RWPE2 (cell line): ENCODE results near the gene RASAL1.

Source experiments
- ATAC-seq: fragments of 200-7000 bp; cut with Tn5 transposase; 3 replicates; pipeline ENCODE4 v1.9.1; 2021; ENCODE audit warnings: low read depth
- DNase-seq: peaks from one replicate; pipeline ENCODE4 v3.0.0-alpha.2; 2020; ENCODE audit warnings: low spot score
- H3K27ac ChIP-seq: fragments of 450-650 bp; 2 replicates; pipeline ENCODE4 v1.5.1; 2017; ENCODE audit warnings: mild to moderate bottlenecking; ENCODE audit not compliant: poor library complexity, severe bottlenecking
- H3K27me3 ChIP-seq: fragments of 250-450 bp; sonication (Bioruptor Pico); 2 replicates; pipeline ENCODE4 v1.5.1; 2021; ENCODE audit warnings: mild to moderate bottlenecking, moderate library complexity; ENCODE audit not compliant: insufficient read depth, poor library complexity, severe bottlenecking
- H3K36me3 ChIP-seq: fragments of 250-450 bp; sonication (Bioruptor Pico); 2 replicates; pipeline ENCODE4 v1.5.1; 2020; ENCODE audit warnings: low read depth, mild to moderate bottlenecking, moderate library complexity
- H3K4me1 ChIP-seq: fragments of 250-450 bp; sonication (Bioruptor Pico); 2 replicates; pipeline ENCODE4 v1.5.1; 2021; ENCODE audit warnings: mild to moderate bottlenecking, moderate library complexity; ENCODE audit not compliant: insufficient read depth, poor library complexity, severe bottlenecking
- H3K4me3 ChIP-seq: fragments of 250-450 bp; sonication (Bioruptor Pico); 2 replicates; pipeline ENCODE4 v1.5.1; 2021; ENCODE audit warnings: mild to moderate bottlenecking, moderate library complexity; ENCODE audit not compliant: severe bottlenecking
- H3K9me3 ChIP-seq: fragments of 250-450 bp; sonication (Bioruptor Pico); 2 replicates; pipeline ENCODE4 v1.5.1; 2021; ENCODE audit warnings: mild to moderate bottlenecking, moderate library complexity; ENCODE audit not compliant: severe bottlenecking
- CTCF ChIP-seq: fragments of 450-650 bp; IDR thresholded peaks from one replicate; pipeline ENCODE4 v1.5.1; 2017; ENCODE audit warnings: mild to moderate bottlenecking, moderate library complexity; ENCODE audit not compliant: poor library complexity, severe bottlenecking

The RASAL1 gene

GRCh38 chr12:113152835-113153814 is 17.6 kb upstream of the RASAL1 start:
- H3K27me3 ChIP-seq, result peaks cover 10% of the 10 kb centered on the region
- peak; percentile 72 for TF ChIP-seq CTCF
- DNase-seq (no peak), ATAC-seq (peak; percentile 86)
- H3K9me3 ChIP-seq, result no peaks in the 10 kb centered on the region
- H3K36me3 ChIP-seq, result peaks cover 1% of the 10 kb centered on the region; the same call in 1 of the 2 replicates
- H3K4me1 ChIP-seq, result no peaks in the 10 kb centered on the region
- H3K27ac ChIP-seq, result no peak overlapping the region
- peak overlapping the region; percentile 30 for H3K4me3 ChIP-seq

GRCh38 chr12:113152196-113152834 is 16.8 kb upstream of the RASAL1 start:
- no peak for TF ChIP-seq CTCF
- Histone ChIP-seq H3K27ac (no peak overlapping the region), H3K9me3 (no peaks in the 10 kb centered on the region), H3K27me3 (peaks cover 10% of the 10 kb centered on the region), H3K4me1 (no peaks in the 10 kb centered on the region), H3K4me3 (peak overlapping the region; percentile 30), H3K36me3 (no peaks in the 10 kb centered on the region)
- DNase-seq (no peak), ATAC-seq (no peak)

- TF ChIP-seq CTCF, result no peak
- no peak for ATAC-seq
- no peaks in the 10 kb centered on the region for H3K9me3 ChIP-seq
- peaks cover 10% of the 10 kb centered on the region for H3K27me3 ChIP-seq
- H3K4me3 ChIP-seq, result no peak overlapping the region
- H3K27ac ChIP-seq, result no peak overlapping the region
- DNase-seq, result no peak
- H3K36me3 ChIP-seq, result no peaks in the 10 kb centered on the region
- no peaks in the 10 kb centered on the region for H3K4me1 ChIP-seq
Measured at GRCh38 chr12:113151655-113152054, 16.1 kb upstream of the RASAL1 start.

GRCh38 chr12:113149361-113150150 is 14.0 kb upstream of the RASAL1 start, which contains the start of gene CFAP73:
Gene CFAP73 (plus strand): TSS chr12:113149724. CDS start chr12:113149858, 134 bp downstream.
- DNase-seq (no peak), ATAC-seq (peak; percentile 66)
- peaks cover 6% of the 10 kb centered on the region for H3K27me3 ChIP-seq
- no peaks in the 10 kb centered on the region for H3K36me3 ChIP-seq
- H3K4me3 ChIP-seq, result no peak within 1 kb of the TSS
- H3K9me3 ChIP-seq, result no peaks in the 10 kb centered on the region
- H3K27ac ChIP-seq, result no peak within 1 kb of the TSS
- TF ChIP-seq CTCF, result no peak
- H3K4me1 ChIP-seq, result no peaks in the 10 kb centered on the region
